Small intestine (tissue), 7 donors: ENCODE results near the gene PPP1R37. TPM values are rescaled to one million over a fixed set of nuclear protein-coding genes. Genes with fewer than 3 reads are reported as not detected.

Source experiments
- DNase-seq, 2 donors: peaks; one replicate each; pipeline versions ENCODE4 v3.0.0 to v3.0.0-alpha.2; 2013
- FAIRE-seq: peaks from 2 replicates; lab custom pipeline; 2012; peaks lifted over from hg19 to GRCh38; lab: Jason Lieb, UNC
- H3K27ac ChIP-seq, 3 donors: one replicate each; pipeline ENCODE4 v1.5.1; 2013; ENCODE audit warnings: low read length in 2 of 3, mild to moderate bottlenecking in 2 of 3, control low read depth in 1 of 3, inconsistent platforms in 1 of 3, low read depth in 1 of 3, moderate library complexity in 1 of 3
- H3K27me3 ChIP-seq, 3 donors: one replicate each; pipeline ENCODE4 v1.6.1; 2013; ENCODE audit warnings: low read length in 3 of 3, inconsistent platforms in 1 of 3; ENCODE audit not compliant: control insufficient read depth in 3 of 3, insufficient read depth in 3 of 3
- H3K36me3 ChIP-seq, 3 donors: one replicate each; pipeline ENCODE4 v1.6.1; 2013; ENCODE audit warnings: low read length in 3 of 3, inconsistent platforms in 1 of 3, low read depth in 1 of 3, mild to moderate bottlenecking in 1 of 3, moderate library complexity in 1 of 3; ENCODE audit not compliant: control insufficient read depth in 3 of 3, insufficient read depth in 2 of 3
- H3K4me1 ChIP-seq, 3 donors: one replicate each; pipeline ENCODE4 v1.6.1; 2013; ENCODE audit warnings: low read length in 2 of 3, inconsistent platforms in 1 of 3, low read depth in 1 of 3, mild to moderate bottlenecking in 1 of 3, moderate library complexity in 1 of 3; ENCODE audit not compliant: control insufficient read depth in 3 of 3, insufficient read depth in 2 of 3
- H3K4me3 ChIP-seq, 3 donors: one replicate each; pipeline ENCODE4 v1.5.1; 2013; ENCODE audit warnings: low read length in 3 of 3, control low read depth in 1 of 3, inconsistent platforms in 1 of 3, low read depth in 1 of 3, mild to moderate bottlenecking in 1 of 3, moderate library complexity in 1 of 3
- H3K9me3 ChIP-seq, 2 donors: one replicate each; pipeline ENCODE4 v1.6.1; 2013; ENCODE audit warnings: low read depth in 1 of 2, low read length in 1 of 2; ENCODE audit not compliant: control insufficient read depth in 2 of 2, insufficient read depth in 1 of 2
- WGBS, 3 donors: extraction: QIAGEN DNeasy Blood & Tissue Kit; methylation state at CpG; one replicate each; pipeline ENCODE4 v1.1.7; 2013; 5-methylcytosine and 5-hydroxymethylcytosine counted together
- polyA plus RNA-seq, 4 donors: library from polyadenylated mRNA; stranded (reverse) in 3 of 4; unstranded in 1 of 4; fragments of 200-250 nt in 3 of 4; fragments of 120-200 nt in 1 of 4; gene quantifications; one replicate each; pipeline versions ENCODE4 v1.2.1 to v1.2.3, GENCODE V29; 2013
- donor health status: healthy with polysubstance abuse.
- donor health status: control.
- donor health status: control.
- donor health status: Bipolar disorder and iron deficiency.
- donor health status: healthy.

Gene PPP1R37
- polyA plus RNA-seq, 4 donors, result 19.5 to 47.0 (median 31.6) TPM

DNA sequence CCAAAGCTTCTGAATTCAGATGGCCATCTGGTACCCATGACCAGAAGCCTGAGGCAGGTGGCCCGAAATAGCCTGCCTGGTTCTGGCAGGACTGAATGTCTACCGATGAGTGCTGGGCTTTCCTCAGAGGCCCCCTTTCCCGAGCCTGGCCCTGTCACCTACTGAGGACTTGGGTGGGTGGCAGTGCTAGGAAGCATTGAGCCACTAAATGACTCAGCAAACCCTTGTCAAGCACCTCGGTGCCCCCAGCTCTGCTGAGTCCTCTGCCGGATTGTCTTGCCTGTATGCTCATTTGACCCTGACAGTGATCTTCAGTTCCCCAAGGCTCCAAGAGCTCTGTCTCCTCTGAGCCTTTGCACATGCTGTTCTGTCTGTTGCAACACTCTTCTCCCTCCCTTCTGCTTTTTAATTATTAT, 17.9 kb downstream of the PPP1R37 start:
- no peak for FAIRE-seq
- peaks cover 6 to 48% (median 11%) of the 10 kb centered on the region in 3 donors for H3K4me1 ChIP-seq
- 72 to 81% (median 78%) methylated on average over 5 of the region's 5 CpGs for WGBS, 3 donors

GRCh38 chr19:45112111-45112827, 19.3 kb downstream of the PPP1R37 start:
- Histone ChIP-seq H3K27ac (peak overlapping the region in 1 of 3 donors; percentile 83), H3K4me3 (no peak overlapping the region), H3K27me3 (no peaks in the 10 kb centered on the region), H3K4me1 (peaks cover 6 to 53% (median 11%) of the 10 kb centered on the region in 3 donors), H3K9me3 (no peaks in the 10 kb centered on the region), H3K36me3 (peaks cover 0 to 48% (median 0%) of the 10 kb centered on the region in 3 donors)
- FAIRE-seq (no peak), DNase-seq (no peak)
- WGBS, 3 donors, result 55 to 81% (median 68%) methylated on average over 11 of the region's 11 CpGs

More for the DNA sequence above, 17.9 kb downstream of the PPP1R37 start:
- no peak for DNase-seq
- H3K36me3 ChIP-seq, result peaks cover 0 to 47% (median 0%) of the 10 kb centered on the region in 3 donors
- H3K9me3 ChIP-seq, result no peaks in the 10 kb centered on the region
- H3K27ac ChIP-seq, result no peak overlapping the region
- H3K4me3 ChIP-seq, result no peak overlapping the region
- no peaks in the 10 kb centered on the region for H3K27me3 ChIP-seq

GRCh38 chr19:45113628-45114027, 20.6 kb downstream of the PPP1R37 start:
- DNase-seq (peak; percentile 74 to 83), FAIRE-seq (no peak)
- no peaks in the 10 kb centered on the region for H3K27me3 ChIP-seq
- H3K36me3 ChIP-seq, result peaks cover 0 to 54% (median 0%) of the 10 kb centered on the region in 3 donors
- 15 to 53% (median 28%) methylated on average over 9 of the region's 9 CpGs for WGBS, 3 donors
- H3K27ac ChIP-seq, result peak overlapping the region; percentile 14 to 83 (median 68)
- peak overlapping the region in 1 of 3 donors; percentile 8 for H3K4me3 ChIP-seq
- H3K9me3 ChIP-seq, result no peaks in the 10 kb centered on the region
- peaks cover 11 to 67% (median 12%) of the 10 kb centered on the region in 3 donors for H3K4me1 ChIP-seq

GRCh38 chr19:45114116-45114515, 21.1 kb downstream of the PPP1R37 start:
- Histone ChIP-seq H3K4me1 (peaks cover 11 to 67% (median 12%) of the 10 kb centered on the region in 3 donors), H3K4me3 (no peak overlapping the region), H3K27me3 (no peaks in the 10 kb centered on the region), H3K27ac (peak overlapping the region; percentile 14 to 83 (median 30)), H3K9me3 (no peaks in the 10 kb centered on the region), H3K36me3 (peaks cover 0 to 53% (median 0%) of the 10 kb centered on the region in 3 donors)
- FAIRE-seq (no peak), DNase-seq (no peak)
- 57 to 62% (median 61%) methylated on average over 4 of the region's 4 CpGs for WGBS, 3 donors

DNA sequence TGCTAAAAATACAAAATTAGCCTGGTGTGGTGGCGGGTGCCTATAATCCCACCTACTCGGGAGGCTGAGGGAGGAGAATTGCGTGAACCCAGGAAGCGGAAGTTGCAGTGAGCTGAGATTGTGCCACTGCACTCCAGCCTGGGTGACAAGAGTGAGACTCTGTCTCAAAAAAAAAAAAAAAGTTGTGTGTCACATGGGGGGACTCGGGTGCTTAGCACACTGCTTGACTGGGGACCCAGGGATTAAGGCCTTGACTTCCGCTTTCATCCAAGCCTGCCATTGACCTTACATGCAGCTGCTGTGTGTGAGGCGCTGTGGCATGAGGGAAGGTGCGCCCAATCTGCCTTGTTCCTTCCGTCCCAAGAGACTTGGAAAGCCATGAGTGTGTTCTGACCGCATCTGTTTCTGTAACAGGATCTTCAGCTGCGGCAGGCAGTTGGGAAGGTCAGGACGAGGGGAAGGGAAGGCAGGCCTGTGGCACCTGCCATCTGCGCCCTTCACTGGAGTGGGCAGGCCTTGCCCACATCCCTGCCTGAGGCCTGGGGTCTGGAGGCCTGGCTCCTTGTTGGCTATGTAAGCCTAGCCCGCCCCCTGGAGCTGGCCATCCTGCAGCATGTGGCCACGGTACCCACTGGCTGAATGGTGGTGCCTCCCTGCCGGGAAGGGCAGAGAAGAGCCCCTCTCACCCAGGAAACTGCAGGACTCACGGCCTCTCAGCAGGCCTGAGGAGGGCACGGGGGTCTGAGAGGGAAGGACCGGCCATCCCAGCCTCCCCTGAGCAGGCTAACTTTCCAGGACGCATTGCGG, 23.0 kb downstream of the PPP1R37 start:
- 93 to 97% (median 95%) methylated on average over 21 of the region's 21 CpGs for WGBS, 3 donors
- Histone ChIP-seq H3K9me3 (no peaks in the 10 kb centered on the region), H3K4me3 (no peak overlapping the region), H3K27ac (no peak overlapping the region), H3K27me3 (no peaks in the 10 kb centered on the region), H3K4me1 (peaks cover 11 to 69% (median 12%) of the 10 kb centered on the region in 3 donors), H3K36me3 (peaks cover 0 to 47% (median 0%) of the 10 kb centered on the region in 3 donors)
- FAIRE-seq, result no peak
- no peak for DNase-seq

GRCh38 chr19:45117167-45117594, 24.2 kb downstream of the PPP1R37 start:
- no peak for FAIRE-seq
- peaks cover 11 to 72% (median 11%) of the 10 kb centered on the region in 3 donors for H3K4me1 ChIP-seq
- no peaks in the 10 kb centered on the region for H3K27me3 ChIP-seq
- no peak for DNase-seq
- no peaks in the 10 kb centered on the region for H3K9me3 ChIP-seq
- H3K4me3 ChIP-seq, result no peak overlapping the region
- peaks cover 0 to 52% (median 0%) of the 10 kb centered on the region in 3 donors for H3K36me3 ChIP-seq
- WGBS, 3 donors, result 51 to 52% (median 52%) methylated on average over 16 of the region's 16 CpGs
- peak overlapping the region in 1 of 3 donors; percentile 29 for H3K27ac ChIP-seq

GRCh38 chr19:45117671-45118070, 24.7 kb downstream of the PPP1R37 start:
- no peaks in the 10 kb centered on the region for H3K27me3 ChIP-seq
- H3K4me3 ChIP-seq, result no peak overlapping the region
- no peak for DNase-seq
- no peaks in the 10 kb centered on the region for H3K9me3 ChIP-seq
- no peak for FAIRE-seq
- peak overlapping the region in 1 of 3 donors; percentile 29 for H3K27ac ChIP-seq
- WGBS, 3 donors, result 22 to 61% (median 37%) methylated on average over 12 of the region's 12 CpGs
- H3K36me3 ChIP-seq, result peaks cover 0 to 53% (median 0%) of the 10 kb centered on the region in 3 donors
- peaks cover 7 to 69% (median 7%) of the 10 kb centered on the region in 3 donors for H3K4me1 ChIP-seq

- Histone ChIP-seq H3K4me1 (peaks cover 3 to 66% (median 6%) of the 10 kb centered on the region in 3 donors), H3K9me3 (no peaks in the 10 kb centered on the region), H3K27me3 (no peaks in the 10 kb centered on the region), H3K36me3 (peaks cover 0 to 55% (median 0%) of the 10 kb centered on the region in 3 donors), H3K4me3 (no peak overlapping the region), H3K27ac (peak overlapping the region; percentile 24 to 74 (median 29))
- WGBS, 3 donors, result 63 to 67% (median 65%) methylated on average over 5 of the region's 5 CpGs
- DNase-seq, result no peak
- FAIRE-seq, result no peak
Measured at GRCh38 chr19:45118106-45118505, 25.1 kb downstream of the PPP1R37 start.
